Daoy (cell line): Measurements from ENCODE around the gene GALNTL6. TPM values are rescaled to one million over a fixed set of nuclear protein-coding genes. Genes with fewer than 3 reads are reported as not detected.

ENCODE experiments used
- DNase-seq: peaks from one replicate; pipeline ENCODE4 v3.0.0-alpha.2; 2015; ENCODE audit warnings: low read depth
- total RNA-seq: library from RNA; depleted of rRNA; stranded (reverse); fragments of >200 nt; shearing (Covaris generic); gene quantifications from 2 replicates; pipeline ENCODE4 v1.2.3, GENCODE V29; 2014

GALNTL6 gene
- total RNA-seq, 1 experiment from 2014 or later: not detected

GRCh38 chr4:172109466-172109865, 296.3 kb downstream of the GALNTL6 start:
- no peak for DNase-seq

DNA sequence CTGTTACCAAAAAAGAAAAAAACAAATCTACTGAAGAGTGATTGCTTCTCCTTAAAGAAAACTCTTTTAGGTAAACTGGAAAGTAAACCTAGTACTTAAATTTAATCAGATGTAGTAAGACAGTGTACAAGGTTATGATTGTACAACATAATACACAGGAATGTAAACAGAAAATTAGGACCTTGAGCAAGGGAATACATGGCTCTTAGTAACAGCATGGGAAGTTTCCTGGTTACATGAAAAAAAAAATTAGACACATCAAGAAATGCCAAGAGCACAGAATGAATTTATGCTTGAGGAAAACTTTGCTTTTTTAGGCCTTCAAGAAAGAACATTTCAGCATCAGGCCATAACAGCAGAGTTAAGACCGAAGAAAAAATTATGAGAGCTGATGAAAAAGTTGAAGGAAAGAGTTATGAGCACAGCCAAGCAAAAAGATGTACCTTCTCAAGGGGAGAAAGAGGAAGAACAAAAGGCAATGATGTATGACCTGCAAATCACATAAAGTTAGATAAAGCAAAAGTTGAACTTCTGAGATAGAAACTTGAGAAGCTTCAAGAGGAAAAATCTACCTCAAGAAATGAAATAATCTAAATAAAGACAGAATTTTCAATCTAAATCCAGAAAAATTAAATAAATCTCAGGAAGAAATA, 311.6 kb downstream of the GALNTL6 start:
- no peak for DNase-seq

GRCh38 chr4:172125443-172125842, 312.2 kb downstream of the GALNTL6 start:
- no peak for DNase-seq

DNA sequence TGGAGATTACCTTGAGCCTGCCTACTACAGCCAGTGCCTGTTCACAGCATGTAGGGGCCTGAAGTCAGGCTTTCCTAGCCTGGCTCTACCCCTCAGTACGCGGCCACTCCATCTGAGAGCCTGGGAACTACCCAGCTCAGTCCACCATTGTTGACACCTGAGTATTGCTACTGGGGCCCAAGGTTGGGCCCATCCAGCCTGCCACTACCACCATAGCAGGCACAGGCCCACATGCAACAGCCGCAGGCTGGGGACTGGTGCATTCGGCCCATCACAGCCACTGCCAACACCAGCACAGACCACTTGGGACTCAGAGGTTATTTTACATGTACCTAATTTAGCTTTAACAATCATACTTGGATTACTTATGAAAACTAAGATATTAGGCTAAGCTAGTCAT, 314.0 kb downstream of the GALNTL6 start:
- no peak for DNase-seq

DNA sequence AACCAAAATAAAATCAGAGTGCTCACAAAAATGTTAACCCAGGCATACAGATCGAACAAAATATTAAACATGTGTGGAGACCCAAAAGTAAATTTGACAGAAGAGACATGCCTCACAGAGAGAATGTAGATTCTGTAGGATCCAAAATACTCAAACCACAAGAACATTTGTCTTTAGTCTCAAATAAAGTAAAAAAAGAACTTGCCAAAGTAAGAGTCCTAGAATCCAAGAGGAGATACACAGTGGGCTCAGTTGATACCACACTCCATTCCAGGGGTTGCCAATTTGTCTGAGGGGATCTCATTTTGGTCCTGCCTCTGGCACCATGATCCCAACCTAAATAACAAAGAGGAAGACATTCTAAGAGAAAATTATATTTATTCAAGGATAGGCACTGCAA, 316.4 kb downstream of the GALNTL6 start:
- DNase-seq: no peak

DNA sequence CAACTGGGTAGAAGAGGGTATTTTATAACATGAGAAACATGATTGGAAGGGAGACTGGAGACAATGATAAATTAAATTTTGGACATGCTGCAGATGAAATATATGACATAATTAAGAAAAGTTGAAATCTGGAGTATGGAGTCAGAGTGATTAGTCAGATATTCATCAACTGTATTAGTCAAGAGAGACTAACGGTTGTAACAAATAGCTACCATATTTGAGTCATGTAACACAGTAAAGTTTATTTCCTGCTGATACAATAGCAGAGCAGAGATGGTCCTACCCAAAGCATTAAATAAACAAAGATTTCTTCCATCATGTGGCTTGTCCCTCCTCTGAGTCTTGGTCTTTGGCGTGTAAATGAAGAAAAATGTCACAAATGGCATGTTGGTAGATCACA, 321.3 kb downstream of the GALNTL6 start:
- no peak for DNase-seq

DNA sequence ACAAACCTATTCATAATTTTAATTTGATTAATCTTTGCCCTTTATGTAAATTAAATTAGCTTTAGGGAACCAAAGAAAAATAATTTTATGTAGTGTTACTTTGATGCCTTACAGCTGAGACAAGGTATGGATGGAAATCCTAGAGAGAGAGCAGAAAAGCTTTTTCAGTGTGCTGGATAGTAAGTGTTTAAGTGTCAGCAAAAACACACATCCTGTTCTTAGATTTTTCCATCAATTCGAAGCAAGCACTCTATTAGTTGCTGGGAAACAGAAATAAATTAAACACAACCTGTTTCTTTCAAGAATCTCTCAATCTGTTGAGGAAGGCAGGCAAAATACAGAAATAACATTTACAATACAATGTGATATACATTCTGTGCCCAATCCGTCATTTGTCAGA, 327.8 kb downstream of the GALNTL6 start:
- no peak for DNase-seq

GRCh38 chr4:172142281-172142741, 329.1 kb downstream of the GALNTL6 start:
- DNase-seq: no peak

DNA sequence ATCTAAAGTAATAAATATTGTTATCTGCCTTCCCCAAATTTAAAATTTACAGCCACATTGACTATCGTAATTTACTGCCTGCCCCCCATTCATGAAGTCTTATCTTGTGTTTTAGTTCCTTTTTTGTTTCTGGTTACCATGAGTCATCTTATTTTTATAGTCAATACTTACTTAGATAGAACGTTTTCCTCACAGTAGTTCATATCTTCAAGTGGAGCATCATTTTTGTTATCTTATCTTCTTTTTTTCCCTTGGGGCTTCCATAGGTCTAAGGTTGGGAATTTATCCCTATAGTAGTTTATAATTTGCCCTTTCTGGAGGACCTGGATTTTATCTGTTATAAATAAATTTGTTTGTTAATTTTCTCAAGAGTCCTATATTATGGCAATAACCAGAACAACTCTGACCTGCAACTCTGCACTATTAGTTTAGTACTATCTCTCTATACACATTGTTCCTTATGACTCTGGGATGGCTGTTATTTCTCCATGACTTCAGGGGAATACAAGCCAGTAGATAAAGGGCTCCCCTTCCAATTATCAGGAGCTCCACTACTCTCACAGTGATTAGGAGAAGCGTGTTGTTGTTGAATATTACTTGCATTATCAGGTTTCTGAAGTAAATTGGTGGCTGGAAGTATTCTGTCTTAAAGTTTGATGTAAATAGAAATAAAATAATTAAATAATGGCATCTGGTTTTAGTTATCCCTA, 330.6 kb downstream of the GALNTL6 start:
- no peak for DNase-seq

DNA sequence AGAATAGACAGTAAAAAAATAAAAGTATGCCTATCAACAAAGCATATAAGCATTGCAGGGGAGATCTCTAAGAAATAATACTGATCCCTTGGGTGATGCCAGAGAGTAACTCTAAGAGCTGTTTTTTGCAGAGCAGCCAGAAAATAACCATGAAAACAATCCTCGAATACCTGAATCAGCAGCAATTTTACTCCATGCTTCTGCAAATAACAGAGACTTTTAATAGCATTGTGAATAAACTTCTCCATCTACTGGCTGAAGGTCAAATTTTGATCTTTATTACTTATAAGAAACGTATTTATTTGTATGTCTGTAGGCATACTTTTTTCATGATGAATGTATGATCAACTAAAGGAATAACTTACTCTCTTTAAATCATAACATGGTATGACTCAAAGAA, 334.5 kb downstream of the GALNTL6 start:
- DNase-seq: no peak

DNA sequence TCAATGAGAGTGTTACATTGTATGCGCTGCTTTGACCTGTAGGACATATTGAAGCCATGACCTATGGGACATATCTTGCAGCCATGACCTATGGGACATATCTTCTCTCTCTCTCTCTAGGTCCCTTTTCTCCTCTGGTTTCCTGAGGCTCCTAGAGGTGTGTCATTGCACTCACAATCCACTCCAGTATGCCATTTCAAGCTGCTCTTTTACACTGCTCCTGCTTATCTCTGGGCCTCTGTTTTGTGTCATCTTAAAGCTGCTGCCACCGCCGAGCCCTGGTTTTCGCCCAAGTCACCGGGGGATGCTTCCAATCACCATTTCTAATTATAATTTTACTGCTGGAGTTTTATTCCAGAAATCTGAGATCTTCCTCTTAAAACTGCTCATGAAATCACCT, 336.1 kb downstream of the GALNTL6 start:
- no peak for DNase-seq

DNA sequence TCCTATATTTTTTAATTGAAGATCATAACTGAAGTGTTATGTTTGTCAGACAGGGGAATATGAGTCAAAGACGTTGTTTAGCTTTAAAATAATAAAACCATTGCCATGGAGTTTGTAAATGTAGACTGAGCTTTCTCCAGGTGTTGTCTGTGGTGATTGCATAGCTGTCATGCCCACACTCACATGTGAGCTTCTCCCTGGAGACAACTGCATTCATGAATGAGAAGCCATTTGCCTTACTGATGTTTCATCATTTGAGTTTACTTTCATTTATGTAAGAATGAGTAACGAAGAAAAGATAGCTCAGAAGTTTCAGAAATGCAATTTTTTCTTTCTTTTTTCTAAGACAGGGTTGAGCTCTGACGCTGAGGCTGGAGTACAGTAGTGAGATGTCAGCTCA, 339.1 kb downstream of the GALNTL6 start:
- no peak for DNase-seq

DNA sequence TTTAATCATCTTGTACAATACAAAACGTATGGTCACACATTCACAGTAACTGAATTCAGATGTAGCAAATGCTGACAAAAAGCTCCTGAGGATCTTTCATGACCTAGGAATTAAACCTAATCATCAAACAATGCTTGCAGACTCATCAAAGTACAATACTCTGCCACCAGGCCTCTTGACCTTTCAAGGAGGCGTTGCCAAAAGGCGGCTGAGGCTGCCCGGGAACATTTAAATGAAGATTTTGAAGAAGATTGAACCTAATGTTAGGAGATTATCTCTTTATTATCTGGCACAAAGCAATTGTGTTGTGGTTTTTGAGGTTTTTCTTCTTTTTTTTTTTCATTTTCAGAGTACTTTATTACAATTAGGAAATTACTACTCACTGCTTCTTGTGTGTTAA, 340.5 kb downstream of the GALNTL6 start:
- no peak for DNase-seq

DNA sequence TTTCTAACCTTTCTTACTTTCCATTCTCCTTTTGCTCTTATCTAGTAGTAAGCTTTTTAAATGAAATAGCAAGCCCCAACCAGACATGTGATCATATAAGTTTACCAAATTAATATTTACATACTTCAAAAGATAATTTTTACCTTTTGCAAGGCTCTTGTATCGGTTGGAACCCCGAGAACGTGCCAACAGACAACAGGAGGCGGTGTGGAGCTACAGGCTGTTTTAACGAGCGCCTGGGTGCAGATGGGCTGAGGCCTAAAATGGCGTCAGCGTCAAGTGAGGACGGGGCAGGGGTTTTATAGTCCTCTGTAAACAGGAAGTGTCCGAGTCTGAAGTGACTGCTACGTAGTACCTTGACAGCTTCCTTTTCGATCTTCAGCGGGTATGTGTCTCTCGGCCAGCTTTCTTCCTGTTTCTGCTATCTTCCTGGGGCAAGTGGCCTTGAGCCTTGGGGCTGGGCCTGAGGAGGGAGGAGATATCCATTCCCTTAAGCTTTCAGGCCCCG, 342.7 kb downstream of the GALNTL6 start:
- DNase-seq: peak; percentile 8

DNA sequence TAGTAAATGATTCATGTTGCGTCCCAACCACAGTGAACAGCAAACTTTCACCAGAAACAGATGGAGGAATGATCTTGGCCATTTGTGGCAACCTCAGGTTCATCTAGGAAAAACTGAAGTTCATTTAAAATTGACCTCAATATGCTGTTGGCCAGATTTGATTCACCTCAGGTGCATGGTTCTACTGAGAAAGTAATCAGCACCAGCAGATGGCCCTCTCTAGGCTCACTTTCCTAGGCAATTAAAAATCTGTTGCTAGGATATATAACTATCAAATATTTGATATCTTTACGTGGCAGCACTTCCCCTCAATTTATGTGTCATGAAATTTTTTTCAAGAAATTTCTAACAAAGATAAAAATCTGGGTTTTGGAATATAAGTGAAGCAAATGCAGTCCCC, 344.7 kb downstream of the GALNTL6 start:
- DNase-seq: no peak

DNA sequence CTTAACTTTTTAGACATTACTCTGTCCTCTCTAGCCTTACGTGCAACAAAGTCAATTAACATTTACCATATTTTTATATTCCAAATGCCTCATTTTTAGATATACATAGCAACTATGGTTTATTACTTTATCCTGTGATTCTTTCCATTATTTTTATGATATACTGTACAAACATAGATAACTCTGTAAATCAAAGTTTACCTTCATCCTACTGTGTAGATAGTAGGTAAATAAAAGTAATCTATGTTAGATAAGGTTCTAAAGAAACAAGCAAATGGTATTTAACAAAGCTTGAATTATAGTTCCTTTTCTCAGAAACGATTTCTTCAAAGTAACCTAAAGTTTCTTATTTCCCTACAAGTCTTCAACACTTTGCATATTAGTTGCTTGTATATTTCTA, 350.0 kb downstream of the GALNTL6 start:
- no peak for DNase-seq

- no peak for DNase-seq
Measured at GRCh38 chr4:172168888-172169287, 355.7 kb downstream of the GALNTL6 start.

DNA sequence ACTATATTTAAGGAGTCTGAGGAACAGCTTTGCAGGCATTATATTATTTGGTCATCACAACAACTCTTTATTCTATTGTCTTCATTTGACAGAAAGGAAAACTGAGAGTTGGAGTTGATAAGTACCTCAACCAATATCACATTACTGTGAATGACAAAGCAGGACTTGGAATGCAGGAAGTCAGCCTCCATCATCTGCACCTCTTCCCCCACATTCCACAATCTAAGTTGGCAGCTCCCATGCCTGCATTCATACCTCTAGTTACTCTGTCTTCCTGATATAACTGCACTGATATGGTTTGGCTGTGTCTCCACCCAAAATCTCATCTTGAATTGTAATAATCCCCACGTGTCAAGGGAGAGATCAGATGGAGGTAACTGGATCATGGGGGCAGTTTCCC, 356.7 kb downstream of the GALNTL6 start:
- no peak for DNase-seq

GRCh38 chr4:172173206-172173605, 360.0 kb downstream of the GALNTL6 start:
- no peak for DNase-seq

DNA sequence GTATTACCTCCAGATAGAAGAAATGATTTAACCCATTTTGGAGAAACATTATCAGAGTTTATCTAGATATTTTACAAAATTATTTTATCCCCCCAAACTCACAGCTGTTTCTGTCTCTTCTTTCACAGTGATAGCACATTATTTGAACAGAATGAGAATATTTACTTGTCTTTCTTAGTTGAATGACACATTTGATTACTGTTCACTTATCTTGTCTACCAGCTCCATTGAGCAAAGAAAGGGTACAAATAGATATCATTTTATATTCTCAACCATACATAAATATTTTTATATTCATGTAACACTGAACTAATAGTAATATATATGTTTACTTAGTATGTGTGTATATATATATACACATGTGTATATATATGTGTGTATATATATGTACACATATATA, 364.2 kb downstream of the GALNTL6 start:
- no peak for DNase-seq

GRCh38 chr4:172188248-172188988, 375.2 kb downstream of the GALNTL6 start:
- DNase-seq: no peak

DNA sequence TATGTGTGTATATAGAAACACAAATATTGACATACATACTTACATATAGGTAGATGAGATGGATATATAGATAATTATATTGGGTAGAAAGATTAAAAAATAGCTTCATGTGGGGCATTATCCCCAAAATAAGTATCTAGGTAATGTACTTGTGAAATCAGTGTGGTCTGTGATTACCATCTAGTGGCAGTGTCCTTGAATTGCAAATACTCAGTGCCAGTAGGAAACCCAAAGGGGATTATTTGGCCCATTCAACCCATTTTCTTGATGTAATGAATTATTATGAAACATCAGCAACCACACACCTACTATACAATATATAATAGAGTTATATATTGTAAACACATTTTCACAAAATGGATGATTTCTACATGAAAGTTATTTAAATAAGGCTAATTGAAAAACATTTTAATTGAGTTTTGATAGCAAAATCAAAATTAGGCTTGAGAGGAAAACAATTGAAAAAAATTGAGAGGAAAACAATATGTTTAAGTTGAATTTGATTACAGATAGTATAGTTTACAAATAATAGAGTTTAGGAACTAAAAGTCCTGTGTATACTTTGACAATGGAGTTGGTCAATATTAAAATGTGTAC, 389.4 kb downstream of the GALNTL6 start:
- no peak for DNase-seq
